Stomach (tissue), 4 donors: ENCODE results near the gene STYX.

ENCODE experiments used
- EP300 ChIP-seq: sonication (generic); formaldehyde crosslinking; IDR thresholded peaks from one replicate; pipeline ENCODE4 v1.6.1; 2017; ENCODE audit warnings: antibody characterized with exemption
- POLR2A ChIP-seq, 4 donors: fragments of 450-650 bp; IDR thresholded peaks; one replicate each; pipeline ENCODE4 v1.6.1; 2016; ENCODE audit warnings: antibody characterized with exemption in 4 of 4, control low read depth in 2 of 4, mild to moderate bottlenecking in 1 of 4, moderate library complexity in 1 of 4
- POLR2AphosphoS5 ChIP-seq, 3 donors: sonication (generic); formaldehyde crosslinking; IDR thresholded peaks; one replicate each; pipeline ENCODE4 v1.6.1; 2016; ENCODE audit warnings: antibody characterized with exemption in 3 of 3
- TF ChIP-seq, protein P1 (sequence below), 7 experiments: fragments of 450-650 bp in 4 of 7; fragments of 200-600 bp in 3 of 7; sonication (generic) in 3 of 7; IDR thresholded peaks; one replicate each; pipeline ENCODE4 v1.5.1; 2016 to 2019; ENCODE audit warnings: antibody characterized with exemption in 7 of 7, control low read depth in 2 of 7, mild to moderate bottlenecking in 1 of 7

DNA sequence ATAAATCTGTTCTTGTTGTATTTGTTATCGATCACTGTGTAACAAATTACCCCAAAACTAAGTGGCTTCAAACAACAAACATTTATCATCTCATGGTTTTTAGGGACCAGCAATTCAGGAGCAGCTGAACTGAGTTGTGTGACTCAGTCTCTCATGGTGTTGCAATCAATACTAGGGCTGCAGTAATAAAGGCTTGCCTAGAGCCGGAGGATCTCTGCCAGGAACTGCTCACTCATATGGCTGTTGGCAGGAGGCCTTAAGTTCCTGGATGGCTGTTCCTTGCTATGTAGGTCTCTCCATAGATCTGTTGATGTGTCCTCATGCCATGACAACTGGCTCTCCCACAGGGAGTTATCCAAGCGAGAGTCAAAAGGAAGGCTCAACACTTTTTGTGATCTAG lies 26.7 kb upstream of the STYX start:
- TF ChIP-seq, protein P1, sequence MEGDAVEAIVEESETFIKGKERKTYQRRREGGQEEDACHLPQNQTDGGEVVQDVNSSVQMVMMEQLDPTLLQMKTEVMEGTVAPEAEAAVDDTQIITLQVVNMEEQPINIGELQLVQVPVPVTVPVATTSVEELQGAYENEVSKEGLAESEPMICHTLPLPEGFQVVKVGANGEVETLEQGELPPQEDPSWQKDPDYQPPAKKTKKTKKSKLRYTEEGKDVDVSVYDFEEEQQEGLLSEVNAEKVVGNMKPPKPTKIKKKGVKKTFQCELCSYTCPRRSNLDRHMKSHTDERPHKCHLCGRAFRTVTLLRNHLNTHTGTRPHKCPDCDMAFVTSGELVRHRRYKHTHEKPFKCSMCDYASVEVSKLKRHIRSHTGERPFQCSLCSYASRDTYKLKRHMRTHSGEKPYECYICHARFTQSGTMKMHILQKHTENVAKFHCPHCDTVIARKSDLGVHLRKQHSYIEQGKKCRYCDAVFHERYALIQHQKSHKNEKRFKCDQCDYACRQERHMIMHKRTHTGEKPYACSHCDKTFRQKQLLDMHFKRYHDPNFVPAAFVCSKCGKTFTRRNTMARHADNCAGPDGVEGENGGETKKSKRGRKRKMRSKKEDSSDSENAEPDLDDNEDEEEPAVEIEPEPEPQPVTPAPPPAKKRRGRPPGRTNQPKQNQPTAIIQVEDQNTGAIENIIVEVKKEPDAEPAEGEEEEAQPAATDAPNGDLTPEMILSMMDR (IDR thresholded peaks at IDR 0.05), result no peak
- TF ChIP-seq POLR2A (IDR thresholded peaks at IDR 0.05), result no peak
- peak in 1 of 3 donors; percentile 51 for TF ChIP-seq POLR2AphosphoS5 (IDR thresholded peaks at IDR 0.05)
- TF ChIP-seq EP300, result no peak
